Kidney tubule cell (primary cell): Measurements from ENCODE around the gene ZNF727.
"Not testable (repeated sequence)": the region's sequence is repeated elsewhere in the genome, so short reads cannot be mapped to it uniquely, and the experiment has no call there.

Source experiments
- DNase-seq: peaks from one replicate; pipeline ENCODE4 v3.0.0-alpha.2; 2018; ENCODE audit warnings: low spot score

Gene ZNF727

GRCh38 chr7:64045301-64046040, at the start of gene ZNF727:
Gene ZNF727 (plus strand): TSS chr7:64045434. CDS start chr7:64045622, 188 bp downstream.
- DNase-seq: peak; percentile 77

- no peak for DNase-seq
Measured at GRCh38 chr7:63998549-63998948, 46.7 kb upstream of the ZNF727 start, which contains the start of gene ZNF722. Gene ZNF722 (plus strand): TSS chr7:63998849. CDS start chr7:63998962, 113 bp downstream.

- DNase-seq: not testable (repeated sequence)
Measured at GRCh38 chr7:64015496-64015895, 29.7 kb upstream of the ZNF727 start.

- DNase-seq: no peak
Measured at GRCh38 chr7:64035388-64035787, 9.8 kb upstream of the ZNF727 start.

DNA sequence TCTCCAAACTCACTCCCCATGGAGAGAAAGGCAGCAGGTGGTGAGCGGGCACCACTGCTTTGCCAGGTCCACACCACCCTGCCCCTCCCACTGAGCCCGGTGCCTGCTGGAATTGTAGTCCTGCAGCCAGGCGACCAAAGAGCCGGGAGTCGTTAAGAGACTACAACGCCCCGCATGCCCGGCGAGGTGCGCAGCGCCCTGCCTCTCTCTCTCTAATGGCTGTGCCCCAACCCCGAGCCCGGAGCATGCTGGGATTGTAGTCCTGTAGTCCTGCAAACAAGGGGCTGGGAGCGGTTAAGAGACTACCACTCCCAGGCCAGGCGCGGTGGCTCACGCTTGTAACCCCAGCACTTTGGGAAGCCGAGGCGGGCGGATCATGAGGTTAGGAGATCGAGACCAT, 8.1 kb upstream of the ZNF727 start:
- no peak for DNase-seq

DNA sequence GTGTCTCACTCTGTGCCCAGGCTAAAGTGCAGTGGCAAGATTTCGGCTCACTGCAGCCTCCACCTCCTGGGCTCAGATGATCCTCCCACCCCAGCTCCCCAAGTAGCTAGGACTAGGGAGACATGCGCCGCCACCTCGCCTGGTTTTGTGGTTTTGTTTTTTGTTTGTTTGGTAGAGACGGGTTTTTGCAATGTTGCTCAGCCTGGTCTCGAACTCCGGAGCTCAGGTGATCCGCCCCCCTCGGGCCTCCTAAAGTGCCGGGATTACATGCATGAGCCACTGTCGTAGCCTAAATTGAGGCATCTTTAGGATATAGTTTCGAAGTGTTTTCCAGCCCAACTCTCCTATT, 781 bp downstream of the ZNF727 start:
- no peak for DNase-seq

GRCh38 chr7:64077837-64078698, 32.8 kb downstream of the ZNF727 start:
- not testable (repeated sequence) for DNase-seq

GRCh38 chr7:64078699-64078994, 33.4 kb downstream of the ZNF727 start:
- DNase-seq: no peak

- DNase-seq: no peak
Measured at GRCh38 chr7:64087501-64087900, 42.3 kb downstream of the ZNF727 start.

DNA sequence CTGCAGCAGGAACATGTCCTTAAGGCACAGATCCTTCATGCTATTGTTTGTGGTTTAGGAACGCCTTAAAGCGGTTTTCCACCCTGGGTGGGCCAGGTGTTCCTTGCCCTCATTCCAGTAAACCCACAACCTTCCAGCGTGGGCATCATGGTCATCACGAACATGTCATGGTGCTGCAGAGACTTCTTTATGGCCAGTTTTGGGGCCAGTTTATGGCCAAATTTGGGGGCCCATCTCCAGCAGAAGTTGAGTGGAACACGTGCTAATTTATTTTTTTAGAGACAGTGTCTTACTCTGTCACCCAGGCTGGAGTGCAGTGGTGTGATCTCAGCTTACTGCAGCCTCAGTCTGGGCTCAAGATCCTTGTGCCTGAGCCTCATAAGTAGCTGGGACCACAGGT, 43.6 kb downstream of the ZNF727 start:
- DNase-seq: not testable (repeated sequence)
